HG03060 (cell line): ENCODE measurements around the gene FIZ1.

Source experiments
- ATAC-seq: cut with Tn5 transposase; IDR thresholded peaks from one replicate; pipeline ENCODE4 v1.9.1; 2021; ENCODE audit warnings: low read depth, moderate number of reproducible peaks; ENCODE audit not compliant: unreplicated experiment

FIZ1 gene

GRCh38 chr19:55545443-55545842, 53.9 kb downstream of the FIZ1 start, which contains the start of gene SBK3:
SBK3 (minus strand) TSS chr19:55545543; CDS start chr19:55545543, 0 bp downstream.
- no peak for ATAC-seq

- no peak for ATAC-seq
Measured at GRCh38 chr19:55544776-55545439, 54.4 kb downstream of the FIZ1 start.

GRCh38 chr19:55544014-55544413, 55.3 kb downstream of the FIZ1 start:
- ATAC-seq: no peak

GRCh38 chr19:55543567-55543966, 55.8 kb downstream of the FIZ1 start:
- no peak for ATAC-seq

- ATAC-seq: no peak
Measured at GRCh38 chr19:55542292-55542855, 56.9 kb downstream of the FIZ1 start.
